GM23338 (cell line): Measurements from ENCODE around the gene FAM114A2. TPM values are rescaled to one million over a fixed set of nuclear protein-coding genes. Genes with fewer than 3 reads are reported as not detected.

Source experiments
- ATAC-seq: fragments of 200-7000 bp; cut with Tn5 transposase; 3 replicates; pipeline ENCODE4 v1.9.1; 2020
- DNase-seq: peaks from one replicate; pipeline ENCODE4 v3.0.0-alpha.2; 2015; ENCODE audit warnings: low spot score
- H2AFZ ChIP-seq: fragments of 200-600 bp; sonication (generic); 2 replicates; pipeline ENCODE4 v1.8.0; 2016; ENCODE audit warnings: antibody characterized with exemption, mild to moderate bottlenecking, moderate library complexity
- H3F3A ChIP-seq: fragments of 200-600 bp; sonication (generic); replicated peaks from 2 replicates; pipeline ENCODE4 v1.8.0; 2017; ENCODE audit warnings: antibody characterized with exemption, mixed run types, low read depth
- H3K27ac ChIP-seq: fragments of 200-600 bp; sonication (generic); 2 replicates; pipeline ENCODE4 v1.6.1; 2016; ENCODE audit warnings: low read depth
- H3K27me3 ChIP-seq: fragments of 200-600 bp; sonication (generic); 2 replicates; pipeline ENCODE4 v1.8.0; 2016; ENCODE audit warnings: mild to moderate bottlenecking, mixed run types, moderate library complexity; ENCODE audit not compliant: insufficient read depth
- H3K36me3 ChIP-seq: fragments of 200-600 bp; sonication (generic); 2 replicates; pipeline ENCODE4 v1.8.0; 2016; ENCODE audit warnings: mild to moderate bottlenecking; ENCODE audit not compliant: insufficient read depth
- H3K4me1 ChIP-seq: fragments of 200-600 bp; sonication (generic); 2 replicates; pipeline ENCODE4 v1.8.0; 2016; ENCODE audit warnings: mild to moderate bottlenecking, moderate library complexity; ENCODE audit not compliant: insufficient read depth
- H3K4me2 ChIP-seq: fragments of 200-600 bp; sonication (generic); 2 replicates; pipeline ENCODE4 v1.7.1; 2017; ENCODE audit warnings: mixed run types
- H3K4me3 ChIP-seq: fragments of 200-600 bp; sonication (generic); 2 replicates; pipeline ENCODE4 v1.6.1; 2016; ENCODE audit warnings: mixed run types
- H3K79me2 ChIP-seq: fragments of 200-600 bp; sonication (generic); replicated peaks from 2 replicates; pipeline ENCODE4 v1.8.0; 2017; ENCODE audit warnings: mild to moderate bottlenecking; ENCODE audit not compliant: insufficient read depth
- H3K9me2 ChIP-seq: fragments of 200-600 bp; sonication (generic); 2 replicates; pipeline ENCODE4 v1.8.0; 2017; ENCODE audit not compliant: insufficient read depth
- H4K20me1 ChIP-seq: fragments of 200-600 bp; sonication (generic); replicated peaks from 2 replicates; pipeline ENCODE4 v1.8.0; 2017; ENCODE audit warnings: mild to moderate bottlenecking; ENCODE audit not compliant: insufficient read depth
- H3K27ac Mint-ChIP-seq: 2 replicates; pipeline ENCODE4 v1.8.0; 2020; ENCODE audit warnings: inconsistent platforms, mild to moderate bottlenecking, moderate library complexity, mixed read lengths
- H3K27me3 Mint-ChIP-seq: 3 replicates; pipeline ENCODE4 v1.8.0; 2022; ENCODE audit warnings: low read depth, mild to moderate bottlenecking, moderate library complexity, mixed read lengths, inconsistent platforms; ENCODE audit not compliant: insufficient read depth, poor library complexity
- H3K36me3 Mint-ChIP-seq: 3 replicates; pipeline ENCODE4 v1.8.0; 2021; ENCODE audit warnings: low read depth, mild to moderate bottlenecking, inconsistent platforms, moderate library complexity, mixed read lengths
- H3K4me1 Mint-ChIP-seq: 3 replicates; pipeline ENCODE4 v1.8.0; 2020; ENCODE audit warnings: mild to moderate bottlenecking, inconsistent platforms, mixed read lengths
- H3K4me3 Mint-ChIP-seq: 3 replicates; pipeline ENCODE4 v1.8.0; 2021; ENCODE audit warnings: moderate library complexity, mild to moderate bottlenecking, inconsistent platforms, mixed read lengths
- H3K9me3 Mint-ChIP-seq: 3 replicates; pipeline ENCODE4 v1.8.0; 2020; ENCODE audit warnings: moderate library complexity, mild to moderate bottlenecking, inconsistent platforms, mixed read lengths
- CREB1 ChIP-seq: fragments of 250-450 bp; sonication (Bioruptor Pico); IDR thresholded peaks from 2 replicates; pipeline ENCODE4 v1.5.0; 2020; ENCODE audit warnings: low read depth, mild to moderate bottlenecking, moderate library complexity
- ETS1 ChIP-seq: IDR thresholded peaks from 2 replicates; pipeline ENCODE4 v1.6.1; 2016; ENCODE audit warnings: antibody characterized with exemption
- EZH2 ChIP-seq: fragments of 200-600 bp; sonication (generic); IDR thresholded peaks from one replicate; pipeline ENCODE4 v1.8.0; 2017; ENCODE audit warnings: antibody characterized with exemption, mild to moderate bottlenecking, low read depth; ENCODE audit not compliant: unreplicated experiment
- EZH2phosphoT487 ChIP-seq: fragments of 200-600 bp; sonication (generic); IDR thresholded peaks from one replicate; pipeline ENCODE4 v1.8.1; 2018; ENCODE audit warnings: antibody characterized with exemption; ENCODE audit not compliant: unreplicated experiment
- JUNB ChIP-seq: IDR thresholded peaks from one replicate; pipeline ENCODE4 v1.6.1; 2016; ENCODE audit warnings: antibody characterized with exemption; ENCODE audit not compliant: unreplicated experiment
- NANOG ChIP-seq: IDR thresholded peaks from 2 replicates; pipeline ENCODE4 v1.6.1; 2016; ENCODE audit warnings: antibody characterized with exemption, borderline replicate concordance
- POLR2AphosphoS5 ChIP-seq: IDR thresholded peaks from 2 replicates; pipeline ENCODE4 v1.6.1; 2016; ENCODE audit warnings: antibody characterized with exemption, low read depth
- STAT1 ChIP-seq: IDR thresholded peaks from one replicate; pipeline ENCODE4 v1.6.1; 2016; ENCODE audit warnings: antibody characterized with exemption; ENCODE audit not compliant: unreplicated experiment
- ZNF114 ChIP-seq: fragments of 250-450 bp; sonication (Bioruptor Pico); IDR thresholded peaks from 2 replicates; pipeline ENCODE4 v1.5.0; 2020; ENCODE audit warnings: mild to moderate bottlenecking, moderate library complexity
- ZNF331 ChIP-seq: fragments of 250-450 bp; sonication (Bioruptor Pico); IDR thresholded peaks from 2 replicates; pipeline ENCODE4 v1.5.0; 2020; ENCODE audit warnings: low read depth, mild to moderate bottlenecking, moderate library complexity
- polyA plus RNA-seq: library from polyadenylated mRNA; unstranded; fragments of >200 nt; fragmentation: Nextera tagmentation; extraction: Ambion mirVana; gene quantifications from 2 replicates; pipeline ENCODE4 v1.2.1, GENCODE V29; 2016
- total RNA-seq: library from RNA; depleted of rRNA; stranded (reverse); fragments of >200 nt; shearing (Covaris generic); gene quantifications from 2 replicates; pipeline ENCODE4 v1.2.3, GENCODE V29; 2014
- TF ChIP-seq, protein P1 (sequence below), 2 experiments: fragments of 200-600 bp in 1 of 2; sonication (generic) in 1 of 2; conservative IDR thresholded peaks; 2 replicates each; pipeline versions ENCODE4 v1.5.1 to v1.6.1; 2016 to 2017; ENCODE audit warnings: antibody characterized with exemption in 2 of 2, low read depth in 2 of 2, mild to moderate bottlenecking in 2 of 2, moderate library complexity in 1 of 2
- TF ChIP-seq, protein P2 (sequence below): IDR thresholded peaks from one replicate; pipeline ENCODE4 v1.6.1; 2018; ENCODE audit warnings: antibody characterized with exemption; ENCODE audit not compliant: unreplicated experiment

FAM114A2 gene
- total and polyA plus RNA-seq, 2 experiments from 2014 or later, result 4.9 to 5.8 TPM

DNA sequence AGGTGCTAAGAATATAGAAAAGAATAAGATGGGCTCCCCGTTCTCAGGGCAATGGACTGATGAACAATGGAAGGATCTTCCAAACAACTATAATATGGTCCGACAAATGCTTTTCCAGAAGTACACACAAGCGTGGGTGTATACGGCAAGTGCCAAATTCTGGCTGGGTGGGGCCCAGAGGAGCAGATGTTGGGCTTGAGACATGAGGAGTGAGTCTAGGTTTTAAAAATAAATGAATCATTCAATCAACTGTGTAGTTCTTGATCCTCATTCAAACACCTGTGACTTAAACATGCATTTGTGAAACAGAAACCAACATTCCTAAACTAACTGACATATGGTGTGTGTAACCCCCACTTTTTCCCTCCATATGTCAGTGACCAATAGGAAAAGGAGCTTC lies 47.9 kb upstream of the FAM114A2 start (continued):
- TF ChIP-seq, protein P1, sequence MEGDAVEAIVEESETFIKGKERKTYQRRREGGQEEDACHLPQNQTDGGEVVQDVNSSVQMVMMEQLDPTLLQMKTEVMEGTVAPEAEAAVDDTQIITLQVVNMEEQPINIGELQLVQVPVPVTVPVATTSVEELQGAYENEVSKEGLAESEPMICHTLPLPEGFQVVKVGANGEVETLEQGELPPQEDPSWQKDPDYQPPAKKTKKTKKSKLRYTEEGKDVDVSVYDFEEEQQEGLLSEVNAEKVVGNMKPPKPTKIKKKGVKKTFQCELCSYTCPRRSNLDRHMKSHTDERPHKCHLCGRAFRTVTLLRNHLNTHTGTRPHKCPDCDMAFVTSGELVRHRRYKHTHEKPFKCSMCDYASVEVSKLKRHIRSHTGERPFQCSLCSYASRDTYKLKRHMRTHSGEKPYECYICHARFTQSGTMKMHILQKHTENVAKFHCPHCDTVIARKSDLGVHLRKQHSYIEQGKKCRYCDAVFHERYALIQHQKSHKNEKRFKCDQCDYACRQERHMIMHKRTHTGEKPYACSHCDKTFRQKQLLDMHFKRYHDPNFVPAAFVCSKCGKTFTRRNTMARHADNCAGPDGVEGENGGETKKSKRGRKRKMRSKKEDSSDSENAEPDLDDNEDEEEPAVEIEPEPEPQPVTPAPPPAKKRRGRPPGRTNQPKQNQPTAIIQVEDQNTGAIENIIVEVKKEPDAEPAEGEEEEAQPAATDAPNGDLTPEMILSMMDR (conservative IDR thresholded peaks at IDR 0.05; ENCODE audit: low read depth in 2 of 2), result no peak
- TF ChIP-seq, protein P2, sequence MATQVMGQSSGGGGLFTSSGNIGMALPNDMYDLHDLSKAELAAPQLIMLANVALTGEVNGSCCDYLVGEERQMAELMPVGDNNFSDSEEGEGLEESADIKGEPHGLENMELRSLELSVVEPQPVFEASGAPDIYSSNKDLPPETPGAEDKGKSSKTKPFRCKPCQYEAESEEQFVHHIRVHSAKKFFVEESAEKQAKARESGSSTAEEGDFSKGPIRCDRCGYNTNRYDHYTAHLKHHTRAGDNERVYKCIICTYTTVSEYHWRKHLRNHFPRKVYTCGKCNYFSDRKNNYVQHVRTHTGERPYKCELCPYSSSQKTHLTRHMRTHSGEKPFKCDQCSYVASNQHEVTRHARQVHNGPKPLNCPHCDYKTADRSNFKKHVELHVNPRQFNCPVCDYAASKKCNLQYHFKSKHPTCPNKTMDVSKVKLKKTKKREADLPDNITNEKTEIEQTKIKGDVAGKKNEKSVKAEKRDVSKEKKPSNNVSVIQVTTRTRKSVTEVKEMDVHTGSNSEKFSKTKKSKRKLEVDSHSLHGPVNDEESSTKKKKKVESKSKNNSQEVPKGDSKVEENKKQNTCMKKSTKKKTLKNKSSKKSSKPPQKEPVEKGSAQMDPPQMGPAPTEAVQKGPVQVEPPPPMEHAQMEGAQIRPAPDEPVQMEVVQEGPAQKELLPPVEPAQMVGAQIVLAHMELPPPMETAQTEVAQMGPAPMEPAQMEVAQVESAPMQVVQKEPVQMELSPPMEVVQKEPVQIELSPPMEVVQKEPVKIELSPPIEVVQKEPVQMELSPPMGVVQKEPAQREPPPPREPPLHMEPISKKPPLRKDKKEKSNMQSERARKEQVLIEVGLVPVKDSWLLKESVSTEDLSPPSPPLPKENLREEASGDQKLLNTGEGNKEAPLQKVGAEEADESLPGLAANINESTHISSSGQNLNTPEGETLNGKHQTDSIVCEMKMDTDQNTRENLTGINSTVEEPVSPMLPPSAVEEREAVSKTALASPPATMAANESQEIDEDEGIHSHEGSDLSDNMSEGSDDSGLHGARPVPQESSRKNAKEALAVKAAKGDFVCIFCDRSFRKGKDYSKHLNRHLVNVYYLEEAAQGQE, result no peak

GRCh38 chr5:154086146-154086545 lies 47.4 kb upstream of the FAM114A2 start:
- H3K4me3 Mint-ChIP-seq, result no peak overlapping the region
- H3K9me3 Mint-ChIP-seq, result no peaks in the 10 kb centered on the region
- TF ChIP-seq POLR2AphosphoS5, result no peak
- TF ChIP-seq, protein P2, result no peak
- TF ChIP-seq NANOG, result no peak
- no peak for TF ChIP-seq EZH2phosphoT487
- no peak for TF ChIP-seq JUNB
- TF ChIP-seq, protein P1 (conservative IDR thresholded peaks at IDR 0.05; ENCODE audit: low read depth in 2 of 2), result no peak
- no peak for TF ChIP-seq ZNF114 (CRISPR knock-in tag)
- no peak for TF ChIP-seq ETS1
- TF ChIP-seq CREB1 (CRISPR knock-in tag), result no peak
- no peak for TF ChIP-seq STAT1
- TF ChIP-seq EZH2, result no peak
- no peak for TF ChIP-seq ZNF331 (CRISPR knock-in tag)

More at GRCh38 chr5:154086146-154086545, 47.4 kb upstream of the FAM114A2 start:
- H3K27ac ChIP-seq, result no peak overlapping the region
- ATAC-seq, result peak; percentile 51
- Mint-ChIP-seq H3K36me3 (no peaks in the 10 kb centered on the region), H3K4me1 (peaks cover 22% of the 10 kb centered on the region), H3K27me3 (peaks cover 2% of the 10 kb centered on the region), H3K27ac (no peak overlapping the region)
- H3K4me3 ChIP-seq, result no peak overlapping the region
- peaks cover 8% of the 10 kb centered on the region; the same call in 1 of the 2 replicates for H3K4me1 ChIP-seq
- no peaks in the 10 kb centered on the region for H4K20me1 ChIP-seq
- DNase-seq, result no peak
- no peaks in the 10 kb centered on the region for H3K79me2 ChIP-seq
- no peaks in the 10 kb centered on the region for H3K9me2 ChIP-seq
- H3K27me3 ChIP-seq, result no peaks in the 10 kb centered on the region
- H3K36me3 ChIP-seq, result no peaks in the 10 kb centered on the region
- H2AFZ ChIP-seq, result no peak overlapping the region
- H3F3A ChIP-seq, result no peaks in the 10 kb centered on the region
- peak overlapping the region; percentile 37; the same call in 1 of the 2 replicates for H3K4me2 ChIP-seq
